SK-N-SH (cell line): ENCODE measurements around the gene DDX51.

Source experiments
- GABPA ChIP-seq: IDR thresholded peaks from 2 replicates; pipeline ENCODE4 v1.4.0; 2012; ENCODE audit warnings: low read depth, mild to moderate bottlenecking
- GATA2 ChIP-seq: sonication (generic); formaldehyde crosslinking; IDR thresholded peaks from 2 replicates; pipeline ENCODE4 v1.5.0; 2020; ENCODE audit warnings: mild to moderate bottlenecking, missing genetic modification reagents
- MXI1 ChIP-seq: IDR thresholded peaks from 2 replicates; pipeline ENCODE4 v1.6.1; 2012; ENCODE audit warnings: mild to moderate bottlenecking, low read depth, low read length, improper control_type of control experiment
- POLR2AphosphoS5 ChIP-seq: IDR thresholded peaks from 2 replicates; pipeline ENCODE4 v1.6.1; 2012; ENCODE audit warnings: low read depth, low read length
- RXRA ChIP-seq: IDR thresholded peaks from 2 replicates; pipeline ENCODE4 v1.4.0; 2012; ENCODE audit warnings: low read depth, mild to moderate bottlenecking, borderline replicate concordance
- SMC3 ChIP-seq: IDR thresholded peaks from 2 replicates; pipeline ENCODE4 v1.6.1; 2012; ENCODE audit warnings: low read depth, low read length, improper control_type of control experiment
- TCF12 ChIP-seq: IDR thresholded peaks from 2 replicates; pipeline ENCODE4 v1.4.0; 2012
- TF ChIP-seq, protein P1 (sequence below): fragments of 200-600 bp; sonication (generic); IDR thresholded peaks from 2 replicates; pipeline ENCODE4 v1.6.1; 2017; ENCODE audit warnings: antibody characterized with exemption, mild to moderate bottlenecking, moderate library complexity
- TF ChIP-seq, protein P2 (sequence below): IDR thresholded peaks from 2 replicates; pipeline ENCODE4 v1.4.0; 2012; ENCODE audit warnings: low read depth, borderline replicate concordance
- TF ChIP-seq, protein P3 (sequence below): IDR thresholded peaks from 2 replicates; pipeline ENCODE4 v1.4.0; 2012; ENCODE audit warnings: low read depth, borderline replicate concordance
- TF ChIP-seq, protein P4 (sequence below): IDR thresholded peaks from 2 replicates; pipeline ENCODE4 v1.4.0; 2012; ENCODE audit warnings: low read depth

DNA sequence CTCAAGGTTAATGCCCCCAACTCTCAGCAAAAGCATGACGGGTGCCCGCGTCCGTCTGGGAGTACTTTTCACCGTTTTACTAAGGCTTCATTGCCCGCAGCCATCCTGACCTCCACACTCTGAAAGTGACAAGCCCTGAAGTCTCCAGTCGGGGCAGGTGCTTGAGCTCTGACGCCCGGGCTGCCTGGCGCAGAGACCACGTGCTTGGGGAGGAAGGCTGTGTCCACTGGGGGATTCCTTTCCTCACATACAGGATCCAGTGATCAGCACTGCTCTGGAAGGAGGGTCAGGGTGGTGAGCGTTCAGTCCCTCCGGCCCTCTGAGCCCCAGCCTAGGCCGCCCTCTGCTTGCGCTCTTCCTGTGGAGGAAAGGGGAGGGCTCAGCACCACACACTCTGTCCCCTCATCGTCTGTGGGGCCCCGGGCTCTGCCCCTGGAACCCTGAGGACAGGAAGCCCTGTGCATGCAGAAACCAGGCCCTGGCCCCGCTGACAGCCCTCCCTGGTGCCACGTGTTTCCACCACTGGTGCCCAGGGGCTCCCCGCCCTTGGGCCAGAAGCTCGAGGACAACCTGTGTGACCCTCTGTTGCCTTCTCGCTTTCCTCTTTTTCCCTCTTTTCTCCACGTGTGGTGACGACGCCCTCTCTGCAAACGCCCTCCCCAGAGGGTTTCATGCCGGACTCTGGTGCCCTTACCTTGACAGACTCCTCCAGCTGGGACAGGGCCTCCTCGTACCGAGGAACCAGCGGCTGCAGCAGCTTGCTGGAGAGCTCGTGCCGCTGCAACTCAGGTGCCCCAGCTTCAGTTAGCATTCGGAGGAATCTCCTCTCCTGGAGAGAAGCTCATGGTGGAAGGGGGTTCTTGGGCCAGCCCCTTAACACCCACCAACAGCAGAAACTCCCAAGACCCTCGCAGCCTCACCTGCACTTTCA lies 4.9 kb downstream of the DDX51 start:
- TF ChIP-seq GATA2 (CRISPR knock-in tag) (no peak), RXRA (no peak), TCF12 (no peak), MXI1 (no peak), GABPA (no peak), POLR2AphosphoS5 (no peak; the same call in 1 of the 2 replicates), SMC3 (no peak)
- TF ChIP-seq, protein P1, sequence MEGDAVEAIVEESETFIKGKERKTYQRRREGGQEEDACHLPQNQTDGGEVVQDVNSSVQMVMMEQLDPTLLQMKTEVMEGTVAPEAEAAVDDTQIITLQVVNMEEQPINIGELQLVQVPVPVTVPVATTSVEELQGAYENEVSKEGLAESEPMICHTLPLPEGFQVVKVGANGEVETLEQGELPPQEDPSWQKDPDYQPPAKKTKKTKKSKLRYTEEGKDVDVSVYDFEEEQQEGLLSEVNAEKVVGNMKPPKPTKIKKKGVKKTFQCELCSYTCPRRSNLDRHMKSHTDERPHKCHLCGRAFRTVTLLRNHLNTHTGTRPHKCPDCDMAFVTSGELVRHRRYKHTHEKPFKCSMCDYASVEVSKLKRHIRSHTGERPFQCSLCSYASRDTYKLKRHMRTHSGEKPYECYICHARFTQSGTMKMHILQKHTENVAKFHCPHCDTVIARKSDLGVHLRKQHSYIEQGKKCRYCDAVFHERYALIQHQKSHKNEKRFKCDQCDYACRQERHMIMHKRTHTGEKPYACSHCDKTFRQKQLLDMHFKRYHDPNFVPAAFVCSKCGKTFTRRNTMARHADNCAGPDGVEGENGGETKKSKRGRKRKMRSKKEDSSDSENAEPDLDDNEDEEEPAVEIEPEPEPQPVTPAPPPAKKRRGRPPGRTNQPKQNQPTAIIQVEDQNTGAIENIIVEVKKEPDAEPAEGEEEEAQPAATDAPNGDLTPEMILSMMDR: no peak
- TF ChIP-seq, protein P2, sequence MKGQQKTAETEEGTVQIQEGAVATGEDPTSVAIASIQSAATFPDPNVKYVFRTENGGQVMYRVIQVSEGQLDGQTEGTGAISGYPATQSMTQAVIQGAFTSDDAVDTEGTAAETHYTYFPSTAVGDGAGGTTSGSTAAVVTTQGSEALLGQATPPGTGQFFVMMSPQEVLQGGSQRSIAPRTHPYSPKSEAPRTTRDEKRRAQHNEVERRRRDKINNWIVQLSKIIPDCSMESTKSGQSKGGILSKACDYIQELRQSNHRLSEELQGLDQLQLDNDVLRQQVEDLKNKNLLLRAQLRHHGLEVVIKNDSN: no peak
- TF ChIP-seq, protein P3, sequence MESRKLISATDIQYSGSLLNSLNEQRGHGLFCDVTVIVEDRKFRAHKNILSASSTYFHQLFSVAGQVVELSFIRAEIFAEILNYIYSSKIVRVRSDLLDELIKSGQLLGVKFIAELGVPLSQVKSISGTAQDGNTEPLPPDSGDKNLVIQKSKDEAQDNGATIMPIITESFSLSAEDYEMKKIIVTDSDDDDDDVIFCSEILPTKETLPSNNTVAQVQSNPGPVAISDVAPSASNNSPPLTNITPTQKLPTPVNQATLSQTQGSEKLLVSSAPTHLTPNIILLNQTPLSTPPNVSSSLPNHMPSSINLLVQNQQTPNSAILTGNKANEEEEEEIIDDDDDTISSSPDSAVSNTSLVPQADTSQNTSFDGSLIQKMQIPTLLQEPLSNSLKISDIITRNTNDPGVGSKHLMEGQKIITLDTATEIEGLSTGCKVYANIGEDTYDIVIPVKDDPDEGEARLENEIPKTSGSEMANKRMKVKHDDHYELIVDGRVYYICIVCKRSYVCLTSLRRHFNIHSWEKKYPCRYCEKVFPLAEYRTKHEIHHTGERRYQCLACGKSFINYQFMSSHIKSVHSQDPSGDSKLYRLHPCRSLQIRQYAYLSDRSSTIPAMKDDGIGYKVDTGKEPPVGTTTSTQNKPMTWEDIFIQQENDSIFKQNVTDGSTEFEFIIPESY: no peak
- TF ChIP-seq, protein P4, sequence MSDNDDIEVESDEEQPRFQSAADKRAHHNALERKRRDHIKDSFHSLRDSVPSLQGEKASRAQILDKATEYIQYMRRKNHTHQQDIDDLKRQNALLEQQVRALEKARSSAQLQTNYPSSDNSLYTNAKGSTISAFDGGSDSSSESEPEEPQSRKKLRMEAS: no peak
